Natural killer cell (primary cell): ENCODE results near the gene ZSWIM4. TPM values are rescaled to one million over a fixed set of nuclear protein-coding genes. Genes with fewer than 3 reads are reported as not detected.

Experiments
- ATAC-seq, 3 donors: fragments of 150-1000 bp in 2 of 3; fragments of 200-7000 bp in 1 of 3; cut with Tn5 transposase; 1 replicate in 1 of 3; 2 replicates in 2 of 3; pipeline ENCODE4 v1.10.0; 2021; ENCODE audit warnings: mild to moderate bottlenecking in 2 of 3, moderate library complexity in 2 of 3
- DNase-seq, 2 donors: peaks; one replicate each; pipeline versions ENCODE4 v3.0.0 to v3.0.0-alpha.2; 2013 to 2021; ENCODE audit warnings: mixed read lengths in 1 of 2
- H3K27ac ChIP-seq: one replicate; pipeline ENCODE4 v1.5.1; 2013; ENCODE audit warnings: mild to moderate bottlenecking, low read length
- H3K27me3 ChIP-seq: one replicate; pipeline ENCODE4 v1.6.1; 2013; ENCODE audit warnings: low read length; ENCODE audit not compliant: control insufficient read depth, insufficient read depth
- H3K36me3 ChIP-seq: one replicate; pipeline ENCODE4 v1.6.1; 2013; ENCODE audit warnings: low read length; ENCODE audit not compliant: control insufficient read depth, insufficient read depth
- H3K4me1 ChIP-seq: one replicate; pipeline ENCODE4 v1.6.1; 2013; ENCODE audit warnings: low read length; ENCODE audit not compliant: control insufficient read depth, insufficient read depth
- H3K4me3 ChIP-seq: one replicate; pipeline ENCODE4 v1.5.1; 2013; ENCODE audit warnings: low read length
- H3K9me3 ChIP-seq: one replicate; pipeline ENCODE4 v1.6.1; 2013; ENCODE audit warnings: low read length; ENCODE audit not compliant: control insufficient read depth, insufficient read depth
- H3K27ac Mint-ChIP-seq, 2 donors: one replicate each; pipeline ENCODE4 v1.8.0; 2022; ENCODE audit warnings: mild to moderate bottlenecking in 2 of 2, mixed read lengths in 2 of 2, moderate library complexity in 1 of 2
- H3K27me3 Mint-ChIP-seq, 2 donors: one replicate each; pipeline ENCODE4 v1.8.0; 2022; ENCODE audit warnings: low read depth in 2 of 2, mixed read lengths in 2 of 2
- H3K36me3 Mint-ChIP-seq: one replicate; pipeline ENCODE4 v1.8.0; 2022; ENCODE audit warnings: mixed read lengths
- H3K4me1 Mint-ChIP-seq, 2 donors: one replicate each; pipeline ENCODE4 v1.8.0; 2022; ENCODE audit warnings: mixed read lengths in 2 of 2
- H3K4me3 Mint-ChIP-seq: one replicate; pipeline ENCODE4 v1.8.0; 2022; ENCODE audit warnings: mild to moderate bottlenecking, moderate library complexity, mixed read lengths
- H3K9me3 Mint-ChIP-seq, 2 donors: one replicate each; pipeline ENCODE4 v1.8.0; 2022; ENCODE audit warnings: mixed read lengths in 2 of 2
- CTCF ChIP-seq: fragments of 200-600 bp; IDR thresholded peaks from one replicate; pipeline ENCODE4 v1.8.0; 2022; ENCODE audit warnings: antibody characterized with exemption
- WGBS: methylation state at CpG from one replicate; pipeline ENCODE4 v1.1.7; 2013; ENCODE audit warnings: missing lambda C conversion rate; ENCODE audit not compliant: insufficient coverage; 5-methylcytosine and 5-hydroxymethylcytosine counted together
- intact Hi-C: fragments of 100-400 bp; cut with micrococcal nuclease; formaldehyde crosslinking; loops from one replicate; pipeline ENCODE4 v1.14.2; 2022
- total RNA-seq, 4 donors: library from RNA; stranded (reverse); fragments of 120-200 nt in 1 of 4; gene quantifications; one replicate each; pipeline versions ENCODE4 v1.2.3 to v1.2.4, GENCODE V29; 2013 to 2022

Gene ZSWIM4
- total RNA-seq, 3 donors from 2014 or later (not counting 1 experiment from before 2014, with no cell fraction given): 5.8 to 5.9 (median 5.9) TPM

GRCh38 chr19:13763265-13763664 lies 32.0 kb upstream of the ZSWIM4 start:
- H3K27me3 ChIP-seq: no peaks in the 10 kb centered on the region
- H3K27ac ChIP-seq: no peak overlapping the region
- H3K4me1 Mint-ChIP-seq: peaks cover 10 to 15% of the 10 kb centered on the region in 2 donors
- DNase-seq (no peak), ATAC-seq (no peak)
- TF ChIP-seq CTCF: no peak
- H3K4me3 ChIP-seq: no peak overlapping the region
- H3K36me3 ChIP-seq: peaks cover 25% of the 10 kb centered on the region
- no peaks in the 10 kb centered on the region for H3K27me3 Mint-ChIP-seq
- no peak overlapping the region for H3K27ac Mint-ChIP-seq
- peaks cover 16% of the 10 kb centered on the region for H3K4me1 ChIP-seq
- no peaks in the 10 kb centered on the region for H3K9me3 Mint-ChIP-seq
- peaks cover 4% of the 10 kb centered on the region for H3K36me3 Mint-ChIP-seq
- H3K4me3 Mint-ChIP-seq: peak overlapping the region; percentile 71
- H3K9me3 ChIP-seq: no peaks in the 10 kb centered on the region
- intact Hi-C loops: no loop called here
- WGBS: 90% methylated on average over 3 of the region's 3 CpGs

GRCh38 chr19:13764101-13764807 lies 31.0 kb upstream of the ZSWIM4 start, which contains the start of gene MRI1:
TSS of gene MRI1 (plus strand) at chr19:13764522. CDS start at chr19:13764589, 67 bp downstream.
- peak; percentile 79 to 83 (median 80) for ATAC-seq

GRCh38 chr19:13764821-13765394 lies 30.3 kb upstream of the ZSWIM4 start:
- H3K4me3 ChIP-seq: peak overlapping the region; percentile 39
- H3K4me1 ChIP-seq: peaks cover 16% of the 10 kb centered on the region
- H3K9me3 ChIP-seq: no peaks in the 10 kb centered on the region
- no peaks in the 10 kb centered on the region for H3K27me3 ChIP-seq
- Mint-ChIP-seq H3K4me3 (peak overlapping the region; percentile 76), H3K9me3 (no peaks in the 10 kb centered on the region), H3K4me1 (peaks cover 10 to 15% of the 10 kb centered on the region in 2 donors), H3K36me3 (no peaks in the 10 kb centered on the region), H3K27me3 (no peaks in the 10 kb centered on the region), H3K27ac (peak overlapping the region; percentile 56 to 71)
- H3K27ac ChIP-seq: peak overlapping the region; percentile 14
- ATAC-seq: peak; percentile 57 to 73 (median 68)
- TF ChIP-seq CTCF: no peak
- peak in 1 of 2 donors; percentile 65 for DNase-seq
- intact Hi-C loops: no loop called here
- H3K36me3 ChIP-seq: peaks cover 22% of the 10 kb centered on the region
- 5% methylated on average over 48 of the region's 48 CpGs for WGBS

More at GRCh38 chr19:13764101-13764807, 31.0 kb upstream of the ZSWIM4 start, which contains the start of gene MRI1:
- H3K27ac ChIP-seq: peak within 1 kb of the TSS; percentile 17
- H3K27me3 Mint-ChIP-seq: no peaks in the 10 kb centered on the region
- intact Hi-C loops: no loop called here
- no peaks in the 10 kb centered on the region for H3K36me3 Mint-ChIP-seq
- H3K4me3 ChIP-seq: peak within 1 kb of the TSS; percentile 60
- peaks cover 10 to 15% of the 10 kb centered on the region in 2 donors for H3K4me1 Mint-ChIP-seq
- no peaks in the 10 kb centered on the region for H3K27me3 ChIP-seq
- DNase-seq: peak; percentile 53 to 79
- H3K9me3 Mint-ChIP-seq: no peaks in the 10 kb centered on the region
- H3K4me3 Mint-ChIP-seq: peak within 1 kb of the TSS; percentile 78
- peaks cover 22% of the 10 kb centered on the region for H3K36me3 ChIP-seq
- no peak for TF ChIP-seq CTCF
- peaks cover 16% of the 10 kb centered on the region for H3K4me1 ChIP-seq
- H3K27ac Mint-ChIP-seq: peak within 1 kb of the TSS; percentile 56 to 71
- H3K9me3 ChIP-seq: no peaks in the 10 kb centered on the region
- 16% methylated on average over 66 of the region's 67 CpGs for WGBS
